Measurements from ENCODE around the gene TNRC6C. TPM values are rescaled to one million over a fixed set of nuclear protein-coding genes. Genes with fewer than 3 reads are reported as not detected.

TNRC6C gene
- total RNA-seq, 1 experiment from 2014 or later = 16.4 TPM

GRCh38 chr17:78088529-78088928, 130.0 kb downstream of the TNRC6C start:
- CTCF ChIA-PET = interaction anchor here (0.6 to 1.7 kb wide), 2 partner anchors 10 to 47 kb away, joined by 3 to 7 read pairs; no protein-coding TSS in a partner anchor
- intact Hi-C loops (cut with micrococcal nuclease) = no loop called here
- no TSS peak for BruUV-seq (replicated peaks)

DNA sequence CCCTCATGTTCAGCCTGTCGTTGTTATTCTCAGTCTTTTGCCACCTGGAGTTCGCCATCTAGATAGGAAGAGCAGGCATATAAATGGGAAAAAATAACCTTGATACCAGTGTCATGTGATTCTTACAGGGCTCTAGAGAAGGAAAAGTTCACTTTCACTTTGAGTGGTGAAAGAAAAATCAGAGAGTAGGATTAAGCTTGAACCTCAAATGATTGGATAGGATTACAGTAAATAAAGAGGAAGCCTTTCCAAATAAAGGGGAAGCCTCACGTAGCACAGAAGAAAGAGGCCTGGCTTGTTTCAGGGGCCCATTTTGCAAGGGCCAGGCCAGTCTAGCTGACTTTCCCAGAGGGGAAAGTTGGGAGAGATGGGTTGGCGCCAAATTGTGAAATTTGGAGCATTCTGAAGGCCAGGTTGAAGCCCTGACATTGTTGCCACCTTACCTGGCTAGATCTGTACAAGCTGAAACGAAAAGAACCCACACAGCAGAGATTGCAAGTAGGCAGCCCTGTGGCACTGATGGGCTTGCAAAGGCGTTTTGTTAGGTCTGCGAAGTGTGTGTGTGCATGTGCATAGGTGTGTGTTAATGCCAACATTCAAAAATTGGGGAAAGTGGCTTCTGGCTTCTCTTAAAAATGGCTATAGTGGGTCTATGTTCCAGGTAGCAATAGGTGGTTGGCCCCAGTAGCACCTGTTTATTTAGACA, 131.2 kb downstream of the TNRC6C start:
- no peak overlapping the region for H3K27ac Mint-ChIP-seq (ENCODE audit: low read depth, unreplicated experiment)
- POLR2A ChIA-PET = no interaction called here
- no peak for DNase-seq (ENCODE audit: unreplicated experiment)
- H3K9me3 Mint-ChIP-seq (ENCODE audit: unreplicated experiment) = no peaks in the 10 kb centered on the region
- H3K36me3 Mint-ChIP-seq (ENCODE audit: insufficient read depth, unreplicated experiment) = peaks cover 83% of the 10 kb centered on the region
- no peaks in the 10 kb centered on the region for H3K27me3 Mint-ChIP-seq (ENCODE audit: insufficient read depth, unreplicated experiment)
- CTCF ChIA-PET = interaction anchor here (0.6 to 1.7 kb wide), 3 partner anchors 48 to 160 kb away, joined by 3 to 7 read pairs (median 3); no protein-coding TSS in a partner anchor
- intact Hi-C loops (cut with micrococcal nuclease) = no loop called here
- H3K4me3 Mint-ChIP-seq (ENCODE audit: unreplicated experiment) = no peak overlapping the region
- BruUV-seq (replicated peaks) = no TSS peak
- TF ChIP-seq CTCF (IDR thresholded peaks at IDR 0.05; ENCODE audit: unreplicated experiment) = no peak
- H3K4me1 Mint-ChIP-seq (ENCODE audit: insufficient read depth, unreplicated experiment) = no peaks in the 10 kb centered on the region

More at GRCh38 chr17:78088529-78088928, 130.0 kb downstream of the TNRC6C start:
- no peak overlapping the region for H3K27ac Mint-ChIP-seq (ENCODE audit: low read depth, unreplicated experiment)
- H3K4me3 Mint-ChIP-seq (ENCODE audit: unreplicated experiment) = no peak overlapping the region
- DNase-seq (ENCODE audit: unreplicated experiment) = no peak
- POLR2A ChIA-PET = interaction anchor here (0.6 kb wide), 1 partner anchor 61 kb away, joined by 3 read pairs; no protein-coding TSS in a partner anchor
- no peak for TF ChIP-seq CTCF (IDR thresholded peaks at IDR 0.05; ENCODE audit: unreplicated experiment)
- H3K9me3 Mint-ChIP-seq (ENCODE audit: unreplicated experiment) = no peaks in the 10 kb centered on the region
- H3K4me1 Mint-ChIP-seq (ENCODE audit: insufficient read depth, unreplicated experiment) = no peaks in the 10 kb centered on the region
- peaks cover 75% of the 10 kb centered on the region for H3K36me3 Mint-ChIP-seq (ENCODE audit: insufficient read depth, unreplicated experiment)
- H3K27me3 Mint-ChIP-seq (ENCODE audit: insufficient read depth, unreplicated experiment) = no peaks in the 10 kb centered on the region

DNA sequence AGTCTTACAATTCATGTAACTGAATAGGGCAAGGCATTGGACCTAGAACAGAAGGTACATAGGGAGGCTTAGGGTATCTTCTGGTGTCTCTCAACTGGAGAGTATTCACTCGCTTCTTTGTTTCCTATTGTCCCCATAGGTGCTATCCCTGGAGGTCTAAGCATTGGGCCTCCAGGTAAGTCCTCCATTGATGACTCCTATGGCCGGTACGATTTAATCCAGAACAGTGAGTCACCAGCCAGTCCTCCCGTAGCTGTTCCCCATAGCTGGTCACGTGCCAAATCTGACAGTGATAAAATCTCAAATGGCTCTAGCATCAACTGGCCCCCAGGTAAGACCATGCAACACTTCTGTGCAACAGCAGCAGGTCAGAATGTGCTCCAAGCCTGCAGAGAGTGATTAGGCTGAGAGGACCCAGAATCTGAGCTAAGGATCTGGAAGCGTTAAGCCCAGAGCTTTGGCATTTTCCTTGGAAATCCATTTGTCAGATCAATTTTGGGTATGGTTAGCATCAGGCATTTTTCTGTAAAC, 134.4 kb downstream of the TNRC6C start:
- no peak overlapping the region for H3K27ac Mint-ChIP-seq (ENCODE audit: low read depth, unreplicated experiment)
- H3K27me3 Mint-ChIP-seq (ENCODE audit: insufficient read depth, unreplicated experiment) = no peaks in the 10 kb centered on the region
- no peaks in the 10 kb centered on the region for H3K4me1 Mint-ChIP-seq (ENCODE audit: insufficient read depth, unreplicated experiment)
- no peaks in the 10 kb centered on the region for H3K9me3 Mint-ChIP-seq (ENCODE audit: unreplicated experiment)
- no TSS peak for BruUV-seq (replicated peaks)
- no peak for TF ChIP-seq CTCF (IDR thresholded peaks at IDR 0.05; ENCODE audit: unreplicated experiment)
- ChIA-PET POLR2A (interaction anchor here (0.9 kb wide), 1 partner anchor 15 kb away, joined by 3 read pairs; no protein-coding TSS in a partner anchor), CTCF (interaction anchor here (0.7 kb wide), 1 partner anchor 89 kb away, joined by 3 read pairs; no protein-coding TSS in a partner anchor)
- H3K4me3 Mint-ChIP-seq (ENCODE audit: unreplicated experiment) = no peak overlapping the region
- H3K36me3 Mint-ChIP-seq (ENCODE audit: insufficient read depth, unreplicated experiment) = peaks cover 81% of the 10 kb centered on the region
- DNase-seq (ENCODE audit: unreplicated experiment) = peak; percentile 38
- intact Hi-C loops (cut with micrococcal nuclease) = no loop called here

DNA sequence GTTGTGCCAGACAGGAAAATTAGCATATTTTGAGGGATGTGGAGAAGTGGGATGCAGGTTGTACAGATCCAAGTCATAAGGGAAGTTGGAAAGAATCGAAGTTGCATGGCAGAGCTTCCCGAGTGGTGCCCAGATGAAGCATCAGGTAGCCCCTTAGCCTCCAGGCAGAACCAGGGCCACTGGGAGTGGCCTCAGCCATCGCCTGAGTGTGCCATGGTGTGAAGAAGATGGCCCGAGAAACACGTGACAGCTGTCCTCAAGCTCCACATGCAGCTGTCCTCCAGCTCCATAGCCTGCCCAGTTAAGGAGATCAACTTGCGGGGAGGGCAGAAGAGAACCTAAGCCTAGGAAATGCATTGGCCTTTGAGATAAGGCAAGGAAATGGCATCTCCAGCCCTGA, 136.5 kb downstream of the TNRC6C start:
- DNase-seq (ENCODE audit: unreplicated experiment) = no peak
- CTCF ChIA-PET = no interaction called here
- Mint-ChIP-seq H3K27me3 (ENCODE audit: insufficient read depth, unreplicated experiment) (no peaks in the 10 kb centered on the region), H3K27ac (ENCODE audit: low read depth, unreplicated experiment) (no peak overlapping the region), H3K9me3 (ENCODE audit: unreplicated experiment) (no peaks in the 10 kb centered on the region), H3K4me1 (ENCODE audit: insufficient read depth, unreplicated experiment) (no peaks in the 10 kb centered on the region), H3K36me3 (ENCODE audit: insufficient read depth, unreplicated experiment) (peaks cover 64% of the 10 kb centered on the region), H3K4me3 (ENCODE audit: unreplicated experiment) (no peak overlapping the region)
- intact Hi-C loops (cut with micrococcal nuclease) = no loop called here
- POLR2A ChIA-PET = interaction anchor here (0.8 kb wide), 1 partner anchor 14 kb away, joined by 3 read pairs; no protein-coding TSS in a partner anchor
- TF ChIP-seq CTCF (IDR thresholded peaks at IDR 0.05; ENCODE audit: unreplicated experiment) = no peak
- no TSS peak for BruUV-seq (replicated peaks)
